AG08395 (cell line): ENCODE results near the gene SIGLEC5.

ENCODE experiments used
- DNase-seq: peaks from one replicate; pipeline ENCODE4 v3.0.0; 2012; ENCODE audit warnings: mixed read lengths, low spot score

SIGLEC5 gene

DNA sequence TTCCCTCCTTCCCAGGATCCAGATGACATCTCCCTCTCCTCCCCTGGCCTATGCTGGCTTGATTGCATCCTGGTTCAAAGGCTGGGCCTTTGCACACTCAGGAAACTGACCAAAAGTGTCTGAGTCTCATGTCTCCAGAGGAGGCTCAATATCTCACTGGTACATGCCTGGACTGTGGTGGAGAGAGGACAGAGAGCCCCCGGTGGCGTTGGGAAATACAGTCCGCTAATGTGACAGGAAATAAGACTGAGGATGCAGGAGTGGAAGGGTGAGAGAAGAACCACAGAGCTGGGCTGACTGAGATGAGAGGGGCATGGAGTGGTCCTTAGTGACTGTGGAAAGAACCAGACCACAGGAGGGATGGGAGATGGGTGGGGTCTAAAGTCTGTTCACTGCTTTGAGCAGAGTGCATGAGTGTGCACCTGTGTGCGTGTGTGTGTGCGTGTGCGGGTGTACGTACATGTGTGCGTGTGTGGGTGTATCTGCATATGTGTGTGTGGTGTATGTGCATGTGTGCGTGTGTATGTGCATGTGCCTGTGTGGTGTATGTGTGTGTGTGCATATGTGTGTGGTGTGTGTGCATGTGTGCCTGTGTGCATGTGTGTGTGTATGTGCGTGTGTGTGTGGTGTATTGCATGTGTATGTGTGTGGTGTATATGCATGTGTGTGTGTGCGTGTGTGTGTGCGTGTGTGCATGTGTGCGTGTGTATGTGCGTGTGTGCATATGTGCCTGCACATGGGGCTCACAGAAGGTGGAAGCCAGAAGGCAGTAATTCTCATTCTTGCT is 1.9 kb downstream of the SIGLEC5 start:
- no peak for DNase-seq

DNA sequence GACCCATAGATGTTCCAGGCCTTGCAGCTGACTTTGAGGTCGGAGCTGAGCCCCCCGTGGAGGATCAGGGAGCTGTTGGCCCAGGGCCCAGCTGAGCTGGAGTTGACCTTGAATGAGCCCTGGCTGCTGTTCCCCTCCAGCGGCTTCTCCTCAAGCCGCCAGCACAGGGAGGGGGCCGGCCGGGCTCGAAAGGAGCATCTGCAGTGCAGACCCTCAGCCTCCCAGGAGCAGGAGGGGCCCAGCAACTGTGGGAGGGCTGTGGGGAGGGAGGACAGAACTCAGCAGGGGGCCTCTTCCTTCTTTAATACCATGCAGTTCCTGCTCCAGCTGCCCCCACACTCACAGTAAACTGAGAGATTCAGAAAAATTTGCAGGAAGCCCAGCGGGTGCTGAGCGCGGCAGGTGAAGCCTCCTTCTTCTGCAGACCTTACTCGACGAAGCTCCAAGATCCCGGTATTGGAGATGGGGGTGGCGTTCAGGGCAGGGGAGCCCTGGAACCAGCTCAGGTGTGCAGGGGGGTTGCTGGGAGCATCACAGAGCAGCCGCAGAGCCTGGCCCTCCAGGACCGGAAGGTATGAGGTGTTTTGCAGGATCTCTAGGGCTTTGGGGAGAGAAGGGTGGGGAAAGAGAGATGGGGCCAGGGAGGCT is 2.6 kb downstream of the SIGLEC5 start:
- no peak for DNase-seq

DNA sequence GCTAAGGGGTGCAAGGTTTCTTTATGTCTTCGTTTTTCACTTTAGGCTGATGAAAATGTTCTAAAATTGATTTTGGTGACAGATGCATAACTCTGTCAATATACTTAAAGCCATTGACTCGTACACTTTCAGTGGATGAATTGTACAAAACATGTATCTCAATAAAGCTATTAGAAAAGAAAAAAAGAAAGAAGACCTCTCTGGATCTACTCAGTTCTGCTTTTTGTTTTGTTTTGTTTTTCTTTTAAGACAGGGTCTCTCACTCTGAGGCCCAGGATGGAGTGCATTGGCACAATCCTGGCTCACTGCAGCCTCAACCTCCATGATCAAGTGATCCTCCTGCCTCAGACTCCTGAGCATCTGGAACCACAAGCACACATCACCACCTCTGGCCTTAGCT is 3.5 kb downstream of the SIGLEC5 start:
- DNase-seq = no peak

DNA sequence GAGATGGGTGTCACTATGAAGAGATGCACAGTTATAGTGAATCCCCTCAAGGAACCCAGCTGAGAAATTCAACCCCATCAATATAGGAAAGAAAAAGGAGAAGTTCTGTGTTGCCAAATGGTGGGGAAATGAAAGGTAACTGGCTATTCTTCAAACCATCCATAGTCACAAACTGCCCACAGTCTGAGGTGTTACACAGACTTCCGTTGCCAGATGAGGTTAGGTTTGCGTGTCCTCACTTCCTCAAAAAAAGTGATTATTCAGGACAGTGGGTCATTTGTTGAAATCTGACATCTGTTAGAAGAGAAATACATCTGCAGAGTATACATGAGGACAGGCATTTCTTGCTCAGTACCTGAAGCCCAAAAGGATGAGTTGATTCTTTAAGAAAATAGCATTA is 9.0 kb downstream of the SIGLEC5 start:
- DNase-seq = no peak

DNA sequence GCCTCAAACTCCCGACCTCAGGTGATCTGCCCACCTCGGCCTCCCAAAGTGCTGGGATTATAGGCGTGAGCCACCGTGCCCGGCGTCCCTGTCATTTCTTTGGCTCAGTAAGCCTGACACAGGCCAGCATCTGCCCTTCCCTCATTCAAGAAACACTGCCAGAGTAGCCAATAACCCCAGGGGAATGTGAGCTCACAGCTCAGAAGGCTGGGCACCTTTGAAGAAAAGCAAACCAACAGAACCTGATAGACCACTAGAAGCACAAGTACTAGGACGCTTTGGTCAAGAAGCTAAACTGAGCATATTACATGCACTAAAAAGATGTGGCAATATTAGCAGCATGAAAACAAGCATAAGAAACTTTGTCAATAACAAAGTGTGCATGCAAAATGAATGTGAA is 14.2 kb downstream of the SIGLEC5 start:
- DNase-seq = no peak

DNA sequence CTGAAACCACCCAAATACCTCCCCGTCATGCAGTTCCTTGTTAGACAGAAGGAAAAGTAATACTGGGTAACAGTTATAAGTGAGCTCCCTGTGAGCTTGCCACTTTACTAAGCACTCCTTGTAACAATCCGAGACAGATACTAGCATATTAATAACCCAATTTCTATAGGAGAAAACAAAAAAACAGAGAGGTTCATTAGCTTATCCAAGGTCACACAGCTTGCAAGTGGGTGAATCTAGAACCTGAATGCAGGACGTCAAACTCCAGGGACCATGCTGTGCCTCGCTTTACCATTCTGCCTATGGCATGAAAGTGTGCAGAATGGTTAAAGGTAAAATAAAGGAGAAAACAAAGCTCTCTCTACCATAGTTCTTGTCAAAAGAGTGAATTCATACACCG is 15.4 kb downstream of the SIGLEC5 start:
- DNase-seq = no peak

DNA sequence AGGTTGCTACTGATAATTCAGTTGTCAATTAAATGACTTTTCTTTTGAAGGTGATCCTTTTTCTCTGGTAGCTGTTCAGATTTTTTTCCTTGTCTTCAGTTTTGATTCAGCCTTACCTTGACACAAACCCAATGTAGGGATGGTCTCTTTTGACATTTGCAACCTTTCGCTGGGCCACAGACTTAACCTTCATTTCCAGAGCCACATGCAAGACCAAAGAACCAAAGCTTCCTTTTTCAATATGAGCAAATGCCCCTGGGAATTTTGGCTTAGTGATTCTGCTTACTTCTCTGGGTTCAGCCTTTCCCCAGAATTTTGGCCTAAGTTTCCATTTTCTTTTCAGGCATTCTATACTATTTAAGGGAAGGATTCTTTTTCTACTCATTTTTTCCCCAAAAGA is 19.6 kb downstream of the SIGLEC5 start:
- no peak for DNase-seq

DNA sequence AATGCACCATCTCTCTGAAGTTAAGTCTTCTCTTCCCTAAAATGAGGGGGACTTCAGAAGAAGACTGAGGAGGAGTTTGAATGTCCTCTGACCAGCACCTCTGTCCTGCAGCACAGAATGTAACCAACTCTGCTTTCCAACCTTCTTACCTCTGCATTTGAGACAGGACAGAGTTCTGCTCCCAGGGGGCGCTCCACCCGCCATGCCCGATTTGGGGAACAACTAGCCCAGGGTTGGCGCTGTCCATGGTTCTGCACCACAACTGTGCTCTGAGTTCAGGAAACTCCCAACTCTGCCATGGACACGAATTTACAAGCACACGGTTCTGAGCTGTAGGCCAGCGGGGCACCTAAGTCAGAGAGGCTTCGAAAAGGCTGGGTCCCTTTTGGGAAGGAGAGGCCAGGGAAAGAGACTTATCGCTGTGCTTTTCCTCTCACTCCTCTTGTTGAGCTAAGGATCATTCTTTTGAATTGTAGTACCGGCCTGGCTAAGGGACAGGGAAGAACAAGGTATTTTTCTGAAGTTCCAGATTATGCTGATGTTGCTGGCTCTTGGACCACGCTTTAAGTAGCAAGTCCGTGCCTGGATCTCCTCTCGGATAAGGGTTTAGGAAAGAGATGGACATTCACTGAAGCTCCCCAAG is 22.2 kb downstream of the SIGLEC5 start:
- DNase-seq = peak; percentile 81

DNA sequence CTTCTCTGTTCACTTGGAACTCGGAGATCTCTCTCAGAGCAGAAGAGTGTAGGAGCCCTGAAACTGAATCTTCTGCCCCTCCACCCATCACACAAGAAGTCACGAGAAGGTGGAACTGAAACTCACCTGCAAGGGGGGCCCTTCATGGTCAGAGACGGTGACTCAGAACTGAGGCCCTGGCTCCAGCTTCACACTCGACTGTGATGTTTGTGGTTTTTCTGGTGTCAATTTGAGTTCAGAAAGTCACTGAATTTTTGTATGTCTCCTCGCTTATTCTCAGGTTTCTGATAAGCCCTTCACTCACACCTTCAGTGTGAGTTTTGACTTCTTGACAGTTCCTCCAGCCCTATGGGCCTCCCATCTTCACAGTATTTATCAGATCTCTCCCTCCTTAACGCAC is 23.1 kb downstream of the SIGLEC5 start:
- no peak for DNase-seq

DNA sequence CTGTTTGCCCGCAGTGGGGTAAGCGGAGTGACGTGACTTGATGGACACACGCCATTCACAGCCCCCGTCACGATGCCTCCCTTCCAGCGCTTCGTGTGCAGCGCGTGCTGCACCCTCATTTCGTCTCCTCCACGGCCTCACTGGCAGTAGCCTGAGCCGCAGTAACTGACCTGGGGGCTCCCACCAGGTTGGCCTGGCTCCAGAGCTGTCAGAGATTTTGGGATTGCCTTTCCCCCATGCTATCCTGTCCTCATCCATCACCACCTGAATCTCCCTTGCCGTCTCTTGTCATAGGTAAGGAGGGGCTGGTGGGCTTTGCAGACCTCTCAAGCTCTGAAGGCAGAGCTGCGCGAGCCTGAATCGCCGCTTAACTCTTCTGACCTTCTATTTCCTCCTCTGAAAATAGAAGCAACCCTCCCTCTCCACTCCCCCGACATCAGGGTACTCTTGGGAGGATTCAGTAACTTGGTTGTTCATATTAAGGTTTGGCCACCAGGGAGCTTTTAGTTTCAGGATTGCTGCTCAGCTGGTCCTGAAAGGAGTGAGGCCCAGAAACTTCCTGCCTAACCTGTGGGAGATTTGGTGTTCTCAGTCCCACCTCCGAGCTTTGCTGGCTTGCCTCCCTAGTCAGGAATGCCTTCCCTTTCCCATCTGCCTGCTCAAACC is 27.9 kb downstream of the SIGLEC5 start:
- DNase-seq = no peak

DNA sequence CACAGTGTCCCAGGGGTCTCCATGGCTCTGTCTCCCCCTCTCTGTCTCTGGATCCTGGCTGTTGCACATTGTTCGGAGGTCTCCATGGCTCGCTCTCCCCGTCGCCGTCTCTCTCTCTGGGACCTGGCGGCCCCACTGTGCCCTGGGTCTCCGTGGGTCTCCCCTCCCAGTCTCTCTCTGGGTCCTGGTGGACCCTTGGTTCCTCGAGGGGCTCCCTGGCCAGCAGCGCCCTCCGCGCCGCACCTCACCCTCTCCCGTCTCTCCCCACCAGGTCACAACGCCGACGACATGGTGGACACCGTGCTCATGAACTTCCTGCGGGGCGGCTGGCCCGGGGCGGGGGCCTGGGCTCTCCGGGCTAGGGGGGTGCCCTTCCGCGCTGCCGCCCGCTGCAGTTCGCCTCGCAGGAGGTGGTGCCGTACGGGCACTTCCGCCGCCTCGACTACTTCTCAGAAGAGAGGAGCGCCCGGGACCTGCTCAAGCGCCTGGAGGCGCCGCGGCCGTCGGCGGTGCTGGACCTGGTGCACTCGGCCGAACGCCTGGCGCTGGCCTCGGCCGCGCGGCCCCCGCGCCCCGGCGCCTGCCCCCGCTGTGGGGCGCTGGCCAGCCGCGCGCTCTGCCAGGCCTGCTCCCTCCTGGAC is 29.1 kb downstream of the SIGLEC5 start:
- no peak for DNase-seq

DNA sequence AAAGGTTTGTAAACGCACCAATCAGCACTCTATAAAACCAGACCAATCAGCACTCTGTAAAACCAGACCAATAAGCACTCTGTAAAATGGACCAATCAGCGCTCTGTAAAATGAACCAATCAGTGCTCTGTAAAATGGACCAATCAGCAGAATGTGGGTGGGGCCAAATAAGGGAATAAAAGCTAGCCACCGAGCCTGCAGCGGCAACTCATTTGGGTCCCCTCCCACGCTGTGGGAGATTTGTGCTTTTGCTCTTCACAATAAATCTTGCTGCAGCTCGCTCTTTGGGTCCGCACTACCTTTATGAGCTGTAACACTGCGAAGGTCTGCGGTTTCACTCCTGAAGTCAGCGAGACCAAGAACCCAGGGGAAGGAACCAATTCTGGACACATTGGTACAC is 31.1 kb downstream of the SIGLEC5 start:
- no peak for DNase-seq

DNA sequence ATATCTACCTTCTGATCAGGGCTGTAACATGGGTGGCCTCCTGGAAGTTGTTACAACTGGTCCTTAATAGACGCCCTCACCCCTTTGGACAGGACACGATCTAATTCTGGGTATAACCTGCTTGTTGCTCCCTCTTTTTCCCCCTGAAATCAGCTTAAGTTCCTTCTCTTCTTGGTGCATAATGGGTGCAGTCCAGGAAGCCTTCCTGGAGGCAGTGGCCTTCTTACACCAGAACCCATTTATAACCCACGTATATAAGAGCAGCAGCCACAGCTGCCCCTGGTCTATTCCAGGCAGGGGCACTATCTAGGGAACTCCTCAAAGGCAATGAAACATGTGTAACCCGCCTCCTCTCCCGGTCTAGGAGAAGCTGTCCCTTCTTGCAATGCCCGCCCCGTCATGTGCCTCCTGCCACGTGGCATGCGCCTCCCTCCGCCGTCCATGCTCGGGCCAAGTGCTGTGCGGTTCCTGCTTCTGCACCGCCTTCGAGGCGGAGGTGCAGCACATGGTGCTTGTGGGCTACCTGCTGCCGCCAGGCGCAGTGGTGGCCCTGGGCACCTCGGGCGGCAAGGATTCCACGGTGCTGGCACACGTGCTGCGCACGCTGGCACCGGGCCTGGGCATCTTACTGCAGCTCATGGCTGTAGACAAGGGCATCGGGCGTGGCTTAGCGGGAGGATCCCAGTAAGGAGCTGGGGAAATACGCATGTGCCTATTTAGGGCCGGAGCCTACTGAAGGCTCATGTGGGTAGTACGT is 31.9 kb downstream of the SIGLEC5 start:
- no peak for DNase-seq

DNA sequence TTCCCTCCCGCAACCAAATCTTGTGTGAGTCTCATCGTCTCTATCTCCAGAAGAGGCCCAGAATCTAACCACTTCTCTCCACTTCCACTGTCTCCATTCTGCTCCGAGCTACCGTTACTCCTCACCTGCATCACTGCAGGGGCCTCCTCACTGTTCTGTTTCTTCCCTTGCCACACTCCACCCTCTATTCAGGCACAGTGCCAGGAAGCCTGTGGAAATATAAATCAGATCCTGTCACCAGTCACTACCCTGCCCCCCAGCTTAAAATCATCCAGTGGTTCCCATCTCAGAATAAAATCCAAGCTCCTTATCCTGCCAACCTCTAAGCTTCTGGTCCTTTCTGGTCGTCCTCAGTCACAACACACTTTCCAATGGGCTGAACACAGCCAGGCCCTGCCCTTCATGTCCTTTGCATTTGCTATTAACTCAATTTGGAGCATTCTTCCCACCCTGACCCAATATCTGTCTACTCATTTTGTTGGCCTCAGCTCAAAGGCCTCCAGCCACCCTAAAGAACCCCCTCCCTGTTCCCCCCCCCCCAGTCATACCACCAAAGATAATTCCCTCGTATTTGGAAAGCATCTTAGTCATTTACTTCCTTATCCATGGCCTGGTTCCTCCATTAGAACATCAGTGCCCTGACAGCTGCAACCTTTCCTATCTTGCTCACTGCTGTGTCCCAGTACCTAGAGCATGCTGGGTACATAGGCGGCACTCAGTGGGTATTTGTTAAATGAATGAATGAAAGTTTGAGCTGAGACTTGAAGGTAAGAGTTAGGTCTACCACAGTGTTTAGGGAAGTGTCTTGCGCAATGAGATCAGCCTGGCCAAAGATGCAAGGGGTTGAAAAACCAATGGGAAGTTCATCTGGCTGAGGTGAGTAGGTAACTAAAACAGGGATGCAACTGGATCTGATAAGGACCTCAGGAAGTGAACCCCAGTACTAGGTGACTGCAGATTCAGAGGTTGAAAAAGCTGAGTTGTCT is 34.7 kb downstream of the SIGLEC5 start:
- DNase-seq = no peak

DNA sequence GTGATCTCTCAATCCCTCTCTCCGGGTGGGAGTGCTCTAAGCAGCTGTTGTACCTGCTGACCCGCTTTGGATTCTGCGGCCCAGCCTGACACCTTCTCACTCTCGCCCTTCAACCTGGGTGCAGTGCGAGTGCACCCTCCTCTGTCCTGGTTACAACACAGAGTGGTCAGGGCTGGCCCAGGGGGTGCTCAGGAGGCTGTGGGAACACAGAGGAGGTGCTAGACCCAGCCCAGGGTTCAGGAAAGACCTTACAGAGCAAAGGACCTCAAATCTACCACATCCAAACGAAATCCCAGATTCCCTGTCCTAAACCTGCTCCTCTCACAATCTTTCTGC is 35.5 kb downstream of the SIGLEC5 start:
- no peak for DNase-seq

DNA sequence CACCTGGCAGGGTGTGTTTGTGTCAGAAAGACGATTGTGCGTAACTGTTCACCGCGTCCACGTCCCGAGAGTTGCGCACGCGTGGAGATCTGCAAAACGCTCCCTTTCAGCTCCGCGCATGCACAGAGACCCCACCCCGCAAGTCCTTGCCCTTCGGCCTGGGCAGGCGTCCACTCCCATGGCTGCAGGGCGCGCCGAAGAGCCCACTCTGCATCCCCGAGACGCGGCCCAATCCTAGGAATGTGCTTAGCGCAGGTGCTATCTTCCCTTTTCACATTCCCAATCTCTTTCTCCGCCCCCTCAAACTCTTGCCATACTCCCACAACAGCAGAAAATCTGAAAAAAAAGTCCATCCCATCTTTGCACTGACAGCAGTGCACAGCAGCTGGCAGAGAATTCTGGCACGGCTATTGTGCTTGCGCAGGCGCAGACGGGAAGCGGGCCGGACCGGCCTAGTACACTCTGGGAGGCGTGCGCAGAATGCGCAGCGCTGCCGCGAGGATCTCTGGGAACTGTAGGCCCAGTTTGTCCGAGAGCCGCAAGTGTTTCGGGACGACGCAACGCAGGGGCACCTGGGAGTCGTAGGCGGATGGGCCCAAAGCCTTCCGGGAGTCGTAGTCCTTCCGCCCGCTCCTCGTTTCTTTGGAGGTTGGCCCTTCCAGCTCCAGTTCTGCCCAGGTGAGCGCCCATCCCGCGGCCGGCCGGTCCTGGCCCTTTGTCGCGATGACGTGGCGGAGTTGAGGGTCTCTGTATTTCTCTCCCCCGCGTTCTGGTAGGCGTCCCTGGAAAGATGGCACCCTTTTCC is 36.0 kb downstream of the SIGLEC5 start:
- DNase-seq = peak; percentile 100

DNA sequence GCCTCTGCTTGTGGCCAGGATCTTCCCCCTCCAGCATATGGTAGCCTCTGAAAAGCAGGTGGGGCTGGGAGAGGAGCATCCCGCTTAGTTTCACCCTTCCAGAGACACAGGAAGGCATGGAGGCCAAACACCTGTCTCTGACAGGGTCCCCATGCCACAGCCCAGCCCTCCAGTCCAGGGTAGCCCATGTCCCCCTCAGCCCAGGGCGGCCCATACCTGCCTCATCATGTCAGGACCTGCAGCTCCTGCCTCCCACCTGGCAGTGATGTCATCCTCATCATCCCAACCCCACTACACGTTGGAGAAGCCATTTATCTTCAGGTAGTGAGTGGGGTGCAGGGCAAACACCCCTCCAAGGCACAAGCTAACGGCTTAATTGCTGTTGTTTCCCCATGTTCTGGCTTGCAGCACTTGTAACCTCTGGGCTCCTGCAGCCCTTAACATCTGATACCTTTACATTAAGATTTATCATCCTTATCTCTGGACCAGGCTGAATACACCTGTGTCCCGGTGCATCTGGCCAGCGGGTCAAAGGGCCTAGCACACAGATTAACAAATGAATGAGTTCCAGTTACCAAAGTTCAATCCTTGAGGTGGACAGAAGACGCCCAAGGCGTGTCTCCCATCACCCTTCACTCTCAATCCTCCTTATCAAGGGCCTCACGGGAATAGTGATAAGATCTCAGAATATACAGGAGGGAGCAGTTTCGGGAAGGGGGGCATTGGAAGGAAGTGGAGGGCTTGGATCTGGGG is 36.9 kb downstream of the SIGLEC5 start:
- DNase-seq = no peak

DNA sequence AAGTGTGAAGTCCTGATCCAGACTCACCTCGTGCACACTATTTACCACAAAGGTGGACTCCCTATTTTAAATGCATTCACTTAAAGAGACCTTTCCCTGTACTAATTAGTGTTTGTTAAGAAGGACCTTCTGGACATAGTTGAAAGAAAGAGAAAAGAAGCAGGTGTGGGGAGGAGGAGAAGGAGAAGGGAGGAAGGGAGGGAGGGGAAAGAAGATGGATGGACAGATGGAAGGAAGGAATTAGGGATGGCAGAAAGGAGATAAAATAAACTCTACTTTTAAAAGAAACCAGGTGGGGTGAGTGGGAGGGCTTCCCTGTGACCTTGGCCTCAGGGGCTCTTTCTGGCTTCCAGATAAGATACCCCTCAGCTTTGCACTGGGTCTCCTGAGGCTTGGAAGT is 37.7 kb downstream of the SIGLEC5 start:
- DNase-seq = no peak

DNA sequence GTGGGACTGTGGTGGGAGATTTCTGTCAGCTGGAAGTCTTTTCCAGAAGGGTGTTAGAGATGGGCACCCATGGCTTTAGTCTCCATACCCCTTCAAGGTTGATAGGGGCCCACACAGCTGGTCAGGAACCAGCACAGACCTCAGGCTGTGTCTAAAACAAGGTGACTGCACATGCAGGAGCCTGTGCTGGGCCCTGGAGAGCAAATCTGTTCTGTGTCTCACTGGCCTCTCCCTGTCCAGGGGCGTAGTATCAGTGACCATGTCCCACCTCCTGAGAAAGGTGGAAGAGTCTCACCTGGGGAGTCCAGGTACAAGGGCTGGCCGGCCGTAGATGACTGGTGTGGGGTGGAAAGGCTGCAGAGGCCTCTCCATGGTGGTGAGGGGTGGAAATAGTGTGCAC is 39.8 kb downstream of the SIGLEC5 start:
- no peak for DNase-seq
